Stimulated activated naive CD8-positive, alpha-beta T cell treated with anti-CD3 and anti-CD28 coated beads, Interleukin-15, Interleukin-2, amounts not matched to agents 100 ng/mL and 50 ng/mL, for 24 hours (primary cell): ENCODE measurements around the gene C4orf54.

Experiments used
- H3K27ac Mint-ChIP-seq: one replicate; pipeline ENCODE4 v1.8.0; 2021; ENCODE audit warnings: mild to moderate bottlenecking, mixed read lengths
- H3K27me3 Mint-ChIP-seq: one replicate; pipeline ENCODE4 v1.8.0; 2021; ENCODE audit warnings: mixed read lengths
- H3K36me3 Mint-ChIP-seq: one replicate; pipeline ENCODE4 v1.8.0; 2021; ENCODE audit warnings: low read depth, mixed read lengths
- H3K4me1 Mint-ChIP-seq: one replicate; pipeline ENCODE4 v1.8.0; 2021; ENCODE audit warnings: low read depth, mixed read lengths
- H3K4me3 Mint-ChIP-seq: one replicate; pipeline ENCODE4 v1.8.0; 2021; ENCODE audit warnings: mild to moderate bottlenecking, mixed read lengths
- H3K9me3 Mint-ChIP-seq: one replicate; pipeline ENCODE4 v1.8.0; 2021; ENCODE audit warnings: mixed read lengths

The C4orf54 gene

GRCh38 chr4:99657798-99658197, at the start of gene C4orf54:
Gene C4orf54 (minus strand): TSS chr4:99657828. CDS start chr4:99654648, 3,180 bp downstream.
- Mint-ChIP-seq H3K9me3 (no peaks in the 10 kb centered on the region), H3K4me3 (no peak within 1 kb of the TSS), H3K4me1 (no peaks in the 10 kb centered on the region), H3K27ac (no peak within 1 kb of the TSS), H3K36me3 (no peaks in the 10 kb centered on the region), H3K27me3 (peaks cover 7% of the 10 kb centered on the region)

GRCh38 chr4:99705891-99706290, 48.3 kb upstream of the C4orf54 start:
- Mint-ChIP-seq H3K9me3 (no peaks in the 10 kb centered on the region), H3K27me3 (peaks cover 10% of the 10 kb centered on the region), H3K36me3 (no peaks in the 10 kb centered on the region), H3K4me1 (peaks cover 3% of the 10 kb centered on the region), H3K27ac (no peak overlapping the region), H3K4me3 (no peak overlapping the region)

DNA sequence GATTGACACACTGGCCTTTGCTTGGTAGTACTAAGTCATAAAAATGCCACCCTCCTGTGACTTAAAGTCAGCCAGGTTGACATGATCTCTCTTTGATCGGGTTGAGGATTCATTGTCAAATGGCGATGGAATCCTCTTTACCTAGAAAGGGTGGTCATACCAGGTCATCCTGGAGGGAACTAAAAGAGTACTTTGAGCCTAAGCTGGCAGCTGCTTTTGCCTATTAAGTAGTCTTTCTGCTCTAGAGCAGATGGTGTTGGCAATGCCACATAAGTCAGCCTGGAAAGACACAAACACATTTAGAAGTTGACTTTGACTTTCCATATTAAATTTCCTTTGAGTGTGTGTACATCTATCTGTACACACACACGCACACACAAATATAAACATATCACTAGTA, 39.2 kb upstream of the C4orf54 start:
- no peaks in the 10 kb centered on the region for H3K9me3 Mint-ChIP-seq
- H3K27ac Mint-ChIP-seq: no peak overlapping the region
- peaks cover 25% of the 10 kb centered on the region for H3K27me3 Mint-ChIP-seq
- H3K36me3 Mint-ChIP-seq: no peaks in the 10 kb centered on the region
- no peaks in the 10 kb centered on the region for H3K4me1 Mint-ChIP-seq
- H3K4me3 Mint-ChIP-seq: no peak overlapping the region

DNA sequence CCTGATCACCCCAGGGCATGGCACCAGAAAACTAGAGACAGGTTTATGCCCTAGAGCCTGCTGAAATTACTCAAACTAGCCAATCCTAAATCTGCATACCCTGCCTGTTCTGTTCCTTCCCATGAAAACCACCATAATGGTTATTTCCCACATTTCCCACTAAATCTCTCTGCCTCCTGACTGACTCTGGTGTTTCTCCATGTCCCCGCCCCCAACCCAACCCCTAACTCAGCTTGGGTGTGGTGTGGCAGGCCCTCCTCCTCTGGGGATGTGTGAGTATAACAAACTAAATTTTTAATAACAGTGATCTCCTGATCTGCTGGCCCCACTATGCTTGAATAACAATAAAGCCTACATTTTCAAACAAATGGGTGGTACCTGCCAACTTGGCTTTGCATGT, 35.5 kb upstream of the C4orf54 start:
- Mint-ChIP-seq H3K4me1 (no peaks in the 10 kb centered on the region), H3K27ac (no peak overlapping the region), H3K9me3 (peaks cover 14% of the 10 kb centered on the region), H3K36me3 (no peaks in the 10 kb centered on the region), H3K4me3 (no peak overlapping the region), H3K27me3 (peaks cover 15% of the 10 kb centered on the region)

DNA sequence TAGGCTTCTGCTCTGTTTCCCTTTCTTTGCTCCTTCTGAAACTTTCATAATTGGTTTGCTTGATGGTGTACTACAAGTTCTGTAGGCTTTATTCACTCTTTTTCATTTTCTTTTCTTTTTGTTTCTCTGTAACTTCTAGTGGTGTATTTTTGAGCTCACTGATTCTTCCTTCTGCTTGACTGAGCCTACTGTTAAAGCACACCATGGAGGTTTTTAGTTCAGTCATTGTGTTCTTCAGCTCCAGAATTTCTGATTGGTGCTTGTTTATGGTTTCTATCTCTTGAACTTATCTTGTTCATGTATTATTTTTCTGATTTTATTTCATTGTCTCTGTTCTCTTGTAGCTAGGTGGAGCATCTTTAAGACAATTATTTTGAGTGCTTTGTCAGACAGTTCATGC, 33.4 kb upstream of the C4orf54 start:
- H3K4me3 Mint-ChIP-seq: no peak overlapping the region
- peaks cover 14% of the 10 kb centered on the region for H3K9me3 Mint-ChIP-seq
- peaks cover 12% of the 10 kb centered on the region for H3K27me3 Mint-ChIP-seq
- H3K36me3 Mint-ChIP-seq: no peaks in the 10 kb centered on the region
- no peaks in the 10 kb centered on the region for H3K4me1 Mint-ChIP-seq
- no peak overlapping the region for H3K27ac Mint-ChIP-seq

DNA sequence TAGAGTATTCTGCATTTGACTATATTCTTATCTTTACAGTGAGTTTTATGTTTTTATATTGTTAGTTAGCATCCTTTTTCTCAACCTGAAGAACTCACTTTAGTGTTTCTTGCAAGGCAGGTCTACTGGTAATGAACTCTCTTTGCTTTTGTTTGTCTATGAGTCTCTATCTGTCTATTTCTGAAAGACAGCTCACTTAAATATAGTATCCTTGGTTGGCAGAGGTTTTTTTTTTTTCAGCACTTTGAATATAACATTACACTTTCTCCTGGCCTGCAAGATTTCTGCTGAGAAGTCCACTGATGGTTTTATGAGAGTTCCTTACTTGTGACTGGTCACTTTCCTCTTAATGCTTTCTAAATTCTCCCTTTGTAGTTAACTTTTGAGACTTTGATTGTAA, 32.8 kb upstream of the C4orf54 start:
- Mint-ChIP-seq H3K4me1 (no peaks in the 10 kb centered on the region), H3K9me3 (peaks cover 14% of the 10 kb centered on the region), H3K27ac (no peak overlapping the region), H3K4me3 (no peak overlapping the region), H3K36me3 (no peaks in the 10 kb centered on the region), H3K27me3 (peaks cover 12% of the 10 kb centered on the region)

- Mint-ChIP-seq H3K36me3 (no peaks in the 10 kb centered on the region), H3K4me3 (no peak overlapping the region), H3K27me3 (peaks cover 7% of the 10 kb centered on the region), H3K9me3 (peaks cover 14% of the 10 kb centered on the region), H3K27ac (no peak overlapping the region), H3K4me1 (no peaks in the 10 kb centered on the region)
Measured at GRCh38 chr4:99687120-99687519, 29.5 kb upstream of the C4orf54 start.

- Mint-ChIP-seq H3K4me3 (no peak overlapping the region), H3K9me3 (peaks cover 4% of the 10 kb centered on the region), H3K27ac (no peak overlapping the region), H3K36me3 (no peaks in the 10 kb centered on the region), H3K27me3 (peaks cover 7% of the 10 kb centered on the region), H3K4me1 (no peaks in the 10 kb centered on the region)
Measured at GRCh38 chr4:99685234-99685633, 27.6 kb upstream of the C4orf54 start.

GRCh38 chr4:99683895-99684294, 26.3 kb upstream of the C4orf54 start:
- Mint-ChIP-seq H3K27me3 (peaks cover 10% of the 10 kb centered on the region), H3K27ac (no peak overlapping the region), H3K4me1 (no peaks in the 10 kb centered on the region), H3K4me3 (no peak overlapping the region), H3K36me3 (no peaks in the 10 kb centered on the region), H3K9me3 (no peaks in the 10 kb centered on the region)

DNA sequence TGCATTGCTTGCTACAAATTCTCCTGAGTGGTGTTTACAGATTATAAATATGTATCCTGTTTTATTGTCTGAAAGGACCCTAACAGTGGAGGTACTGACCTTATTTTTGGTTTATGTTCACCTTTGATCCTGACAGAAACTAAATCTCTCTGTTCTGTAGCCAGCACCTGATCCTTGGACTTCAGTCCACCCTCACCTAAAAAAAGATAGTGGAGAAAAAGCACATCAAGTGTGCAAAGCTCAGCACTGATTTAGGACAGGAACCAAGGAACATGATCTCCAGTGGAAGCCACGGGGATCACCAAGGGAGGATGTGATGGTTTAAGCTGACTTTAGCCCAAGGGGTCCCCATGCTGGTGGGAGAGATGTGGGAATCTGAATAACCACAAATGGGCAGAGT, 22.3 kb upstream of the C4orf54 start:
- Mint-ChIP-seq H3K4me1 (no peaks in the 10 kb centered on the region), H3K27ac (no peak overlapping the region), H3K36me3 (no peaks in the 10 kb centered on the region), H3K27me3 (peaks cover 29% of the 10 kb centered on the region), H3K9me3 (peaks cover 1% of the 10 kb centered on the region), H3K4me3 (no peak overlapping the region)

DNA sequence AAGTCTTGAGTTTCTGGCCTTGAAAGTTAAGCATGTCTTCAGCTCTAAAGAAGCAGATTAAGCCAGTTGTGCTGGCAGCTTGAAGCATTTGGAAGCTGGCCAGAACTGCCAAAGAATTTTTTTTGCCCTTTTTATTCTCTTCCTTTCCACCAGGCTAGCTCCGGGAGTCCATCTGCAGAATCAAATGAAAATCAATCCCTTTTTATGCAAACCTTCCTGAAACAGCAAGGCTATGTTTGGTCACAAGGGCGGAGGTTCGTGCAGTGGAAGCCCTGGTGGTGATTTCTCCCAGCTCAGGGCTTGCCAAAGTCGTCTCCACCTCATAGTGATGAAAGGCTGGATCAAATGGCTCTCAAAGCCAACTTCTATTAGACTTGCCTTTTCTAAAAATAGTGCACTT, 21.6 kb upstream of the C4orf54 start:
- peaks cover 34% of the 10 kb centered on the region for H3K27me3 Mint-ChIP-seq
- peaks cover 4% of the 10 kb centered on the region for H3K9me3 Mint-ChIP-seq
- no peak overlapping the region for H3K4me3 Mint-ChIP-seq
- H3K27ac Mint-ChIP-seq: no peak overlapping the region
- no peaks in the 10 kb centered on the region for H3K36me3 Mint-ChIP-seq
- H3K4me1 Mint-ChIP-seq: no peaks in the 10 kb centered on the region

DNA sequence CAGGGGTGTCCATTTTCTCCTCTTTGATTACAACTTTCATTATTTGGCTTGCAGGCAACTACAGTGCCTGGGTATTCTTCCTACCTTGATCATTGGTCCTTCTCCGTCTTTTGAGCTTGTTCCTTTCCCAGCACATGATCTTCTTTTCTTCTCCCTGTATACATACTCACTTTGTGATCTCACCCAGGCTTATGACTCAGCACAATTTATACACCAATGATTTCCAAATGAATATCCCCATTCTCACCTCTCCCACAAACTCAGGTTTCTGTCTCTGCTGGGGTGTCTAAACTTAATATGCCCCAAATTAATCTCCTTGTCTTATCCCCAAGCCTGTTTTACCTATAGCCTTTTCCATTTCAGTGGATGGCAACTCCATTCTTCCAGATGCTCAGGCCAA, 19.5 kb upstream of the C4orf54 start:
- Mint-ChIP-seq H3K36me3 (peaks cover 5% of the 10 kb centered on the region), H3K9me3 (peaks cover 19% of the 10 kb centered on the region), H3K27me3 (peaks cover 38% of the 10 kb centered on the region), H3K4me3 (no peak overlapping the region), H3K27ac (no peak overlapping the region), H3K4me1 (no peaks in the 10 kb centered on the region)

GRCh38 chr4:99670409-99671073, 12.9 kb upstream of the C4orf54 start:
- H3K4me3 Mint-ChIP-seq: no peak overlapping the region
- H3K9me3 Mint-ChIP-seq: peaks cover 28% of the 10 kb centered on the region
- H3K27ac Mint-ChIP-seq: no peak overlapping the region
- peaks cover 31% of the 10 kb centered on the region for H3K27me3 Mint-ChIP-seq
- no peaks in the 10 kb centered on the region for H3K4me1 Mint-ChIP-seq
- peaks cover 5% of the 10 kb centered on the region for H3K36me3 Mint-ChIP-seq

- H3K4me3 Mint-ChIP-seq: no peak overlapping the region
- H3K36me3 Mint-ChIP-seq: peaks cover 5% of the 10 kb centered on the region
- no peaks in the 10 kb centered on the region for H3K4me1 Mint-ChIP-seq
- no peak overlapping the region for H3K27ac Mint-ChIP-seq
- H3K27me3 Mint-ChIP-seq: peaks cover 24% of the 10 kb centered on the region
- H3K9me3 Mint-ChIP-seq: peaks cover 24% of the 10 kb centered on the region
Measured at GRCh38 chr4:99669084-99669483, 11.5 kb upstream of the C4orf54 start.

GRCh38 chr4:99668472-99668871, 10.8 kb upstream of the C4orf54 start:
- H3K4me1 Mint-ChIP-seq: no peaks in the 10 kb centered on the region

DNA sequence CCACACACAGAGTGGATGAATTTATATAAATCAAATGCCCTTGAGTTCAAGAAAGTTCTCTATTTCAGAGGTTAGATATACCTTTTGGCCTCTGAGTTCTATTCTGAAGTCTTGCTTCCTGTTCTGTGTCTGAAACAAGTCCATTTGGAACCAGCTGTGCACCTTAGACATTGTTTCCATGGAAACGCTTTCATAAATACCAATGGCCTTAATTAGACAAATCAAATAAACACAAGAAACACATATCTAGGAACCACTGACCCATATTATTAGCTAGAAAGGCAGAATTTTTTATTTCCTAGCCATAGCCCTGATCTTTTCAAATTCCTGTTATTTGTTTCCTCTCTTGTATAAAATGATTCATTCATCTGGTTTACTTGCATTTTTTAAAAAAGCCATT, 8.4 kb upstream of the C4orf54 start:
- peaks cover 5% of the 10 kb centered on the region for H3K9me3 Mint-ChIP-seq
- no peak overlapping the region for H3K4me3 Mint-ChIP-seq
- H3K27ac Mint-ChIP-seq: no peak overlapping the region
- H3K4me1 Mint-ChIP-seq: no peaks in the 10 kb centered on the region
- no peaks in the 10 kb centered on the region for H3K36me3 Mint-ChIP-seq
- peaks cover 26% of the 10 kb centered on the region for H3K27me3 Mint-ChIP-seq

More at GRCh38 chr4:99668472-99668871, 10.8 kb upstream of the C4orf54 start:
- Mint-ChIP-seq H3K27me3 (peaks cover 29% of the 10 kb centered on the region), H3K36me3 (peaks cover under 1% of the 10 kb centered on the region), H3K27ac (no peak overlapping the region), H3K9me3 (peaks cover 19% of the 10 kb centered on the region), H3K4me3 (no peak overlapping the region)
